ENCODE data around the gene ERC2. TPM values are rescaled to one million over a fixed set of nuclear protein-coding genes. Genes with fewer than 3 reads are reported as not detected.

The ERC2 gene
- total RNA-seq, 2 donors from 2014 or later: 0.21 to 0.30 TPM

DNA sequence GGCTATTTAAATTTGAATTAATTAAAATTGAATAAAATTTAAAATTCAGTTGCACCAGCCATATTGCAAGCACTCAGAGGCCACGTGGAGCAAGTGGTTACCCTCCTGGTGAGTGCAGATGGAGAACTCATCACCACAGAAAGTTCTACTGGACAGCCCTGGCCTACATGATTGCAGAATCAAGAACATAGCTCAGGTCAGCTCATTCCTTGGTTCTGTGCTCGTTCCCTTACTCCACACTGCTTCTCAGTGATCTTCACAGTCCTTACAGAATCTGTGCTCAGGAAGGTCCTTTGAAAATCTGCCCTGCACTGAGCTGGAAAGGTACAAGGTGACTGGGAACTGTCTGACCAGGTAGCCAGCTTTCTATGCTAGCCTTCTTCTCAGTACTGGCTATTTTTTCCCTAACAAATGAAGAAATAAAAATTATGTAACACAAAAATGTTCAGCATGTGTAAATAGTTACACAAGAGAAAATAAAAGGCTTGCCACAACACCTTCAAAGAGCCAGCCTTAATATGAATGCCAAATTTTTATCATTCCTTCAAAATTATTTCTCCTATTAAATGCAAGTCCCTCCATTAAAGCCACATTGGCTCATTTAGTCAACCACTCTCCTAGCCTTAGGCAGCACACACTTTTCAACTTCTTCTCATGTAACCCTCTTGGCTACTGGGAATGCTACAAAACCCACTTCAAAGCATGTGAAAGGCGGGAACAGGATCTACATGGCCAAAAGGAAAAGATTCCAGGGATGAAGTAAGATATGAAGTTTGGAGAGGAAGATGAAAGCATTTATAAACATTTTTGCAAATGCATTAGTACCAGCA is 654.8 kb downstream of the ERC2 start:
- TF ChIP-seq, protein P1, sequence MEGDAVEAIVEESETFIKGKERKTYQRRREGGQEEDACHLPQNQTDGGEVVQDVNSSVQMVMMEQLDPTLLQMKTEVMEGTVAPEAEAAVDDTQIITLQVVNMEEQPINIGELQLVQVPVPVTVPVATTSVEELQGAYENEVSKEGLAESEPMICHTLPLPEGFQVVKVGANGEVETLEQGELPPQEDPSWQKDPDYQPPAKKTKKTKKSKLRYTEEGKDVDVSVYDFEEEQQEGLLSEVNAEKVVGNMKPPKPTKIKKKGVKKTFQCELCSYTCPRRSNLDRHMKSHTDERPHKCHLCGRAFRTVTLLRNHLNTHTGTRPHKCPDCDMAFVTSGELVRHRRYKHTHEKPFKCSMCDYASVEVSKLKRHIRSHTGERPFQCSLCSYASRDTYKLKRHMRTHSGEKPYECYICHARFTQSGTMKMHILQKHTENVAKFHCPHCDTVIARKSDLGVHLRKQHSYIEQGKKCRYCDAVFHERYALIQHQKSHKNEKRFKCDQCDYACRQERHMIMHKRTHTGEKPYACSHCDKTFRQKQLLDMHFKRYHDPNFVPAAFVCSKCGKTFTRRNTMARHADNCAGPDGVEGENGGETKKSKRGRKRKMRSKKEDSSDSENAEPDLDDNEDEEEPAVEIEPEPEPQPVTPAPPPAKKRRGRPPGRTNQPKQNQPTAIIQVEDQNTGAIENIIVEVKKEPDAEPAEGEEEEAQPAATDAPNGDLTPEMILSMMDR (IDR thresholded peaks at IDR 0.05): no peak
- Histone ChIP-seq H3K4me3 (no peak overlapping the region), H3K36me3 (no peaks in the 10 kb centered on the region), H3K27me3 (no peaks in the 10 kb centered on the region), H3K4me1 (no peaks in the 10 kb centered on the region), H3K9me3 (no peaks in the 10 kb centered on the region), H3K9ac (ENCODE audit: low read depth in 2 of 2, low read length in 2 of 2) (no peak overlapping the region), H3K27ac (no peak overlapping the region)
- DNase-seq: no peak
- intact Hi-C loops (cut with DNase I): no loop called here

DNA sequence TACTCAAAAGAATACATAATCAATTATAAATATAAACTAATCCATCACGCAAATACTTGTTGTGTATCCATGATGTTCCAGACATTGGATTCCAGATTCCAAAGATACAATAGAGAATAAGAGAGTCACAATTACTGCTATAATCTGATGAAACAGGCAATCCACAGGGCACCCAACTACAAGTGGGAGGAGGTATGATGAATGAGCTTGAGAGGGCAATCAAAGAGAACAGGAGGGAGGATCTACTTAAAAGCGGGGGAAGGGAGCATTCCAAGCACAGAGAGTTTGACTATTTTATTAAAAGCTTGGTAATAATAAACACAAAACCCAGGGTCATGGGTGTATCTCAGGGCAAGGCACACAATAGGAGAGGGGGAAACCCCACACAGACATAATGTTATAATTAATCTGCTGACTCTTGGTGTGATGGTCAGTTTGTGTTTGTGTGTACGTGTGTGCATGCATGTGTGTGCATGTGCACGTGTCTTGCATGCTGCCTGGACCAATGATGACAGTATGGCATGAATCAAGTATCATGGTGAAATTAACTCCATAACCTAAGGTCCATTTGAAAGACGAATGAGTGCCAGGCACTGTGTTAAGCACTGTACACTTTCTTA is 655.8 kb downstream of the ERC2 start:
- H3K27ac ChIP-seq: no peak overlapping the region
- TF ChIP-seq, protein P1 (IDR thresholded peaks at IDR 0.05): no peak
- H3K4me3 ChIP-seq: no peak overlapping the region

DNA sequence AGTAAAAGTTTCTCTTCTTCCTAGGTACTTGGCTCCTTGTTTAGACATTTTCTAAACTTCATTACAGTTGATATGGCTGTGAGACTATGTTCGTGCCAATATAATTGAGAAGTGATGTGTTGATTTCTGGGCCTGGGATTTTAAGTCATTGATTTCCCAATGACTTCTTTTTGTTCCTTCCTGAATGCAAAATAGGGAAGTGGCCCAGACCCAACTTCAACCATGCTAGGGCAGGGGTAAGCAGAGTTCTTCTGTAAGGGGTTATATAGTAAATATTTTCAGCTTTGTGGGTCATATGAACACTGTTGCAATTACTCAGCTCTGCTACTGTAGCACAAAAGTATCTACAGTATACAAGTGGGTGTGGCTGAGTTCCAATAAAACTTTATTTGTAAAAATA is 661.1 kb downstream of the ERC2 start:
- no peak for DNase-seq
- Histone ChIP-seq H3K27ac (no peak overlapping the region), H3K4me3 (no peak overlapping the region), H3K27me3 (no peaks in the 10 kb centered on the region), H3K9ac (ENCODE audit: low read depth in 2 of 2, low read length in 2 of 2) (no peak overlapping the region), H3K4me1 (no peaks in the 10 kb centered on the region), H3K36me3 (no peaks in the 10 kb centered on the region), H3K9me3 (no peaks in the 10 kb centered on the region)
- intact Hi-C loops (cut with DNase I): no loop called here
- TF ChIP-seq, protein P1 (IDR thresholded peaks at IDR 0.05): no peak

More for the DNA sequence above, 655.8 kb downstream of the ERC2 start:
- intact Hi-C loops (cut with DNase I): no loop called here
- DNase-seq: no peak
- H3K27me3 ChIP-seq: no peaks in the 10 kb centered on the region
- no peak overlapping the region for H3K9ac ChIP-seq (ENCODE audit: low read depth in 2 of 2, low read length in 2 of 2)
- no peaks in the 10 kb centered on the region for H3K36me3 ChIP-seq
- no peaks in the 10 kb centered on the region for H3K4me1 ChIP-seq
- no peaks in the 10 kb centered on the region for H3K9me3 ChIP-seq

DNA sequence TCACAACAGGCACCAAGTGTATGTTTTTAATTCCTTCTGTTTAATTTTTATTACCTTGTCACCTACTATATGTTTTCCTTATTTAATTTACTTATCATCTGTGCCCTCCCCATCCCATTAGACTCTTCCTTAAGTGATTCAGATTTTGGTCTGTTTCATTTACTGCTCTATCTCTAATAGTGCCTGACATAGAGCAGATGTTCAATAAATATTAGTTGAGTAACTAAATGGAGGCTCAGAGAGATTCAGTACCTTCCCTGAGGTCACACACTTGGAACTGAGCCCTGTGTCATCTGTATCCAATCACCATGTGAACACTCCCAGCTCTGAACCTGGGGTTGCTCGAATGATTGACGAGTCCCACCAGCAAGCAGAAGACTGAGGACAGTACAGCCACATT is 663.1 kb downstream of the ERC2 start:
- TF ChIP-seq, protein P1 (IDR thresholded peaks at IDR 0.05): no peak
- intact Hi-C loops (cut with DNase I): no loop called here
- Histone ChIP-seq H3K4me1 (no peaks in the 10 kb centered on the region), H3K9me3 (no peaks in the 10 kb centered on the region), H3K4me3 (no peak overlapping the region), H3K27me3 (no peaks in the 10 kb centered on the region), H3K27ac (no peak overlapping the region), H3K36me3 (no peaks in the 10 kb centered on the region), H3K9ac (ENCODE audit: low read depth in 2 of 2, low read length in 2 of 2) (no peak overlapping the region)
- DNase-seq: no peak

DNA sequence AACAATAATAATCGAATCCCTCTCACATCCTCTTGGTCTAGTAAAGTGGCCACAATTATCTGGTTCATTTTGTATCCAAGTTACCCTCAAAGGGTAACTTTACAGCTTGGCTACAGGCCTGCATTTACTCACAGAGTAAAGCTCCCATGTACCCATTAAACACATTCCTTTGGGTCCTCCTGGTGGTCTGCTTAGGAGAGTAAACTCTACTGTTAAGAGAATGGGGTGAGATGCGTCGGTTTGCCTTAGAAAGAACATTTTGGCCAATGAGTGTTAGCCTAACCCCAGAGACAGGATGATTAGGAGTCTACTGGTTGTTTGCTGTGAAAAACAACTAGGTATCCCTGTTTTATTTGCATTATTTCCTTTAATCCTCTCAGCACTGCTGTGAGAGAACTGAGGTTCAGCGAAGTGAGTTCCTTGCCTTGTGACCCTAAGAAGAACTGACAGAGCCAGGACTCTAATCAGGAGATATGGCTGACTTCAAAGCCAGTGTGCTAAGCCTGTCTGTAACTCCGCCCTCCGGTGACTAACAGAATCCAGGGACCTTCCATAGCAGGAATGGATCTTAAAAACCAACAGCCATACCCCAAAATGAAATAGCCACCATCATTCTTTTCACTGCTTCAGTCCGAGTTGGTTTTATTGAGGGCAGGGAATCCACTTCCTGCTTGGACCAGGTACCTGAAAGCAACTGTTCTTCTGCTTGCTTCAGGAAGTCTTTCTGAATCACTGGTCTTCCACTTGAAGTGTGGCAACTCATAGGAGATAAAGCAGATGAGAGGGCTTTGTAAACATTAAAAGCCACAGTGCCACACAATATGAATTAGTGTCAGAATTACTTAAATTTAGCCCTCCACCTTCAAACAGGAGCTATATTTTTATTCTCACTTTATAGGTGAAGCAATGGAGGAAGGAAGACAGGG is 663.8 kb downstream of the ERC2 start:
- DNase-seq: no peak
- no peaks in the 10 kb centered on the region for H3K4me1 ChIP-seq
- intact Hi-C loops (cut with DNase I): no loop called here
- TF ChIP-seq, protein P1 (IDR thresholded peaks at IDR 0.05): no peak
- no peak overlapping the region for H3K4me3 ChIP-seq
- no peak overlapping the region for H3K9ac ChIP-seq (ENCODE audit: low read depth in 2 of 2, low read length in 2 of 2)
- H3K27ac ChIP-seq: no peak overlapping the region
- H3K36me3 ChIP-seq: no peaks in the 10 kb centered on the region
- H3K27me3 ChIP-seq: no peaks in the 10 kb centered on the region
- H3K9me3 ChIP-seq: no peaks in the 10 kb centered on the region
